SK-N-MC (cell line): ENCODE data around the gene SGSM1.

ENCODE experiments used
- EZH2 ChIP-seq: fragments of 200-600 bp; sonication (generic); IDR thresholded peaks from one replicate; pipeline ENCODE4 v1.6.1; 2017; ENCODE audit warnings: antibody characterized with exemption
- POLR2AphosphoS5 ChIP-seq: IDR thresholded peaks from 2 replicates; pipeline ENCODE4 v1.6.1; 2012; ENCODE audit warnings: mild to moderate bottlenecking, low read depth, low read length, borderline replicate concordance

GRCh38 chr22:24954856-24955255, 148.8 kb downstream of the SGSM1 start:
- TF ChIP-seq POLR2AphosphoS5 (no peak), EZH2 (no peak)
